Liver (tissue), 3 donors: Measurements from ENCODE around the gene ITM2C.

ENCODE experiments used
- CTCF ChIP-seq: fragments of 150-350 bp; IDR thresholded peaks from 2 replicates; pipeline ENCODE4 v1.5.1; 2017; ENCODE audit warnings: improper control_type of control experiment, low read depth, low read length; ENCODE audit not compliant: missing input control
- EGR1 ChIP-seq, 2 donors: IDR thresholded peaks; 2 replicates each; pipeline ENCODE4 v1.6.1; 2016 to 2018; ENCODE audit warnings: antibody characterized with exemption in 2 of 2, low read depth in 2 of 2
- JUND ChIP-seq, 2 donors: IDR thresholded peaks; 2 replicates each; pipeline ENCODE4 v1.6.1; 2016; ENCODE audit warnings: antibody characterized with exemption in 2 of 2
- NR2F2 ChIP-seq: IDR thresholded peaks from 2 replicates; pipeline ENCODE4 v1.6.1; 2016; ENCODE audit warnings: antibody characterized with exemption
- RAD21 ChIP-seq, 2 donors: IDR thresholded peaks; 2 replicates each; pipeline ENCODE4 v1.6.1; 2016; ENCODE audit warnings: antibody characterized with exemption in 2 of 2, mild to moderate bottlenecking in 2 of 2
- REST ChIP-seq: IDR thresholded peaks from 2 replicates; pipeline ENCODE4 v1.6.1; 2016; ENCODE audit warnings: antibody characterized with exemption, mild to moderate bottlenecking
- TAF1 ChIP-seq: conservative IDR thresholded peaks from 2 replicates; pipeline ENCODE4 v1.6.1; 2016; ENCODE audit warnings: antibody characterized with exemption, mild to moderate bottlenecking
- YY1 ChIP-seq: IDR thresholded peaks from 2 replicates; pipeline ENCODE4 v1.6.1; 2016; ENCODE audit warnings: antibody characterized with exemption, mild to moderate bottlenecking
- donor health status: healthy.
- donor health status: healthy.

- TF ChIP-seq CTCF (no peak), TAF1 (no peak), EGR1 (IDR thresholded peaks at IDR 0.05; ENCODE audit: low read depth in 2 of 2) (no peak), RAD21 (IDR thresholded peaks at IDR 0.05) (no peak), YY1 (no peak), JUND (IDR thresholded peaks at IDR 0.05) (no peak), REST (no peak), NR2F2 (no peak)
Measured at GRCh38 chr2:230909841-230910545, 45.3 kb downstream of the ITM2C start.
